ENCODE results near the gene RAMP1. TPM values are rescaled to one million over a fixed set of nuclear protein-coding genes. Genes with fewer than 3 reads are reported as not detected.

Gene RAMP1
- total and polyA plus RNA-seq, 4 donors = 36.6 to 131 (median 120) TPM

DNA sequence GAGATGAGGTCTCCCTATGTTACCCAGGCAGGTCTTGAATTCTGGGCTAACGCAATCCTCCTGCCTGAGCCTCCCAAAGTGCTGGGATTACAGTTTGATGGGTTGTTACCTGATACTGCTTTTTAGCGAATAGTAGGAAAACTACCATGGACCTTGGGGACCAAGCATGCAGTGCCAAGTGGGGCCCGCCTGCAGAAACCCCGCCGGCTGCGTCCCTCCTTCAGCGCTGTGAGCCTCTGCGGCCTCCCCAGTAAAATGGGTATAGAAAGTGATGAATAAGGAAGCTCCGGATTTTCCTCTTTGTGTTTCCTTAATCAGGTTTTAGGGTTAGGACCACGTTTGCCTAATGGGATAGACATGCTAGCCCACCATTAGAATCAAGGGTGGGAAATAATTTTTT, 30.4 kb downstream of the RAMP1 start:
- Histone ChIP-seq H3K27ac (ENCODE audit: low read depth, low read length) (no peak overlapping the region), H3K9me3 (ENCODE audit: control insufficient read depth, insufficient read depth, low read length) (no peaks in the 10 kb centered on the region)
- DNase-seq (ENCODE audit: low read depth in 4 of 6, low spot score in 6 of 6) = no peak

GRCh38 chr2:237892478-237892877, 33.1 kb downstream of the RAMP1 start:
- H3K36me3 ChIP-seq (ENCODE audit: control insufficient read depth, insufficient read depth, low read length) = peaks cover 14% of the 10 kb centered on the region
- WGBS (ENCODE audit: insufficient coverage) = 83% methylated on average over 1 of the region's 2 CpGs
- no peak overlapping the region for H3K27ac ChIP-seq (ENCODE audit: low read depth, low read length)
- peaks cover 35% of the 10 kb centered on the region for H3K4me1 ChIP-seq (ENCODE audit: control insufficient read depth, insufficient read depth, low read length)
- H3K9me3 ChIP-seq (ENCODE audit: control insufficient read depth, insufficient read depth, low read length) = no peaks in the 10 kb centered on the region
- H3K27me3 ChIP-seq (ENCODE audit: control insufficient read depth, insufficient read depth, low read length) = no peaks in the 10 kb centered on the region
- DNase-seq (ENCODE audit: low read depth in 4 of 6, low spot score in 6 of 6) = no peak
- no peak overlapping the region for H3K4me3 ChIP-seq (ENCODE audit: low read depth, low read length)

More for the DNA sequence above, 30.4 kb downstream of the RAMP1 start:
- Histone ChIP-seq H3K4me1 (ENCODE audit: control insufficient read depth, insufficient read depth, low read length) (peaks cover 36% of the 10 kb centered on the region), H3K27me3 (ENCODE audit: control insufficient read depth, insufficient read depth, low read length) (no peaks in the 10 kb centered on the region), H3K4me3 (ENCODE audit: low read depth, low read length) (no peak overlapping the region), H3K36me3 (ENCODE audit: control insufficient read depth, insufficient read depth, low read length) (peaks cover 20% of the 10 kb centered on the region)
- 97% methylated on average over 10 of the region's 10 CpGs for WGBS (ENCODE audit: insufficient coverage)

DNA sequence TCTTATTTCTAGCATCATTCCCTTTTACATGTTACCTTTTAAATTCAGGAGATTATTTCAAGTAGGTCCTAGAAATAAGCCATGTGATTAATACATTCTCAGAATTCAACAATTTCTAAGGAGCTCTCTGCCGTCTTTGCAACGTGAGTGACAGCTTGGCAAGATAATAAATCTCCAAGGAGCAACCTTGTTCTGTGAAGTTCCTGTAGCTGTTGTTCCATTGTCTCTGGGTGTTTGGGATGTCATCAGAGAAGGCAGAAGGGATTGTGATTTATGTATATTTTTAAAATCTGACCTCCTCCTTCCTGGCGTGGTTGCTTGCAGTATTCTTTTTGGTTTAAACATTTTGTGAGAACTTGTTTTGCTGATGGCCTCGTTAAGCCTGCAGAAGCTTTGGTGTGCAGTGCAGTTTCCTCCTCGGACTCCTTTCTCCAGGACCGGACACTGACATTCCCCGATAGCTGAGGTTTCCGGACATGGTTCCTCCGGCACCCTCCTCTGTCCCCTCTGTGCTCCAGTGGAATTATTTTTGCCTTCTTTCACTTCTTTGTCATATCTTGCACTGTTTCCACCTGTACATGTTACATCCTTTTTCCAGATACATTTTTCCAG, 33.7 kb downstream of the RAMP1 start:
- no peaks in the 10 kb centered on the region for H3K9me3 ChIP-seq (ENCODE audit: control insufficient read depth, insufficient read depth, low read length)
- peaks cover 14% of the 10 kb centered on the region for H3K36me3 ChIP-seq (ENCODE audit: control insufficient read depth, insufficient read depth, low read length)
- WGBS (ENCODE audit: insufficient coverage) = 73% methylated on average over 6 of the region's 9 CpGs
- no peak overlapping the region for H3K4me3 ChIP-seq (ENCODE audit: low read depth, low read length)
- no peaks in the 10 kb centered on the region for H3K27me3 ChIP-seq (ENCODE audit: control insufficient read depth, insufficient read depth, low read length)
- DNase-seq (ENCODE audit: low read depth in 4 of 6, low spot score in 6 of 6) = no peak
- no peak overlapping the region for H3K27ac ChIP-seq (ENCODE audit: low read depth, low read length)
- peaks cover 40% of the 10 kb centered on the region for H3K4me1 ChIP-seq (ENCODE audit: control insufficient read depth, insufficient read depth, low read length)

DNA sequence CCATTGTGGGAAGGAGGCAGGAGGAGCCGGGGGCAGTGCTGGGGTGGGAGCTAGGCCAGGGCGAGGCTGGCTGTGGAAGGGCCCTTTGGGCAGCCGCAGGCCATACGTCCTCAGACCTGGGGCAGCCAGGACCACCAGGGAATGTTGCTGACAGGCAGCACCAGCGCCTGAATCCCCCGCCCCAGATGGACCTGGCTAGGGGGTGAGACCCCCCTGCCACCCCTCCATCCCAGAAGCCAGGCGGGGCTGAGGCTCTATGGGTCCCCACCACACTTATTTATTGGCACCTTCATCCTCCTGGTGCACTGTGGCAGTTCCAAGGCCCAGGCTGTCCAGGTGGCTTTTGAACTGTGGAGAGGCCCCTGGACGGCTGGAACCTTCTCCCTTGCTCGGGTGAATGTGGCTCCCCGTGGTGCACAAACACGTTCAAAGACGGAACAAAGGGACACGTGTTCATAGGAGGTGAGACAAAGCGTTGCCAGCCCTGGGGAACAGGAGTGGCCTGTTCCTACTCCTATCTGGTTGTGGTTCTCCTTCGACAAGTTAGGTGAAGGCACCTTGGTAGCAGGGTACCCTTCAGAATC, 35.1 kb downstream of the RAMP1 start:
- 82% methylated on average over 13 of the region's 15 CpGs for WGBS (ENCODE audit: insufficient coverage)
- peaks cover 14% of the 10 kb centered on the region for H3K36me3 ChIP-seq (ENCODE audit: control insufficient read depth, insufficient read depth, low read length)
- no peak for DNase-seq (ENCODE audit: low read depth in 4 of 6, low spot score in 6 of 6)
- H3K4me3 ChIP-seq (ENCODE audit: low read depth, low read length) = no peak overlapping the region
- peak overlapping the region; percentile 62 for H3K27ac ChIP-seq (ENCODE audit: low read depth, low read length)
- peaks cover 52% of the 10 kb centered on the region for H3K4me1 ChIP-seq (ENCODE audit: control insufficient read depth, insufficient read depth, low read length)
- no peaks in the 10 kb centered on the region for H3K9me3 ChIP-seq (ENCODE audit: control insufficient read depth, insufficient read depth, low read length)
- no peaks in the 10 kb centered on the region for H3K27me3 ChIP-seq (ENCODE audit: control insufficient read depth, insufficient read depth, low read length)

DNA sequence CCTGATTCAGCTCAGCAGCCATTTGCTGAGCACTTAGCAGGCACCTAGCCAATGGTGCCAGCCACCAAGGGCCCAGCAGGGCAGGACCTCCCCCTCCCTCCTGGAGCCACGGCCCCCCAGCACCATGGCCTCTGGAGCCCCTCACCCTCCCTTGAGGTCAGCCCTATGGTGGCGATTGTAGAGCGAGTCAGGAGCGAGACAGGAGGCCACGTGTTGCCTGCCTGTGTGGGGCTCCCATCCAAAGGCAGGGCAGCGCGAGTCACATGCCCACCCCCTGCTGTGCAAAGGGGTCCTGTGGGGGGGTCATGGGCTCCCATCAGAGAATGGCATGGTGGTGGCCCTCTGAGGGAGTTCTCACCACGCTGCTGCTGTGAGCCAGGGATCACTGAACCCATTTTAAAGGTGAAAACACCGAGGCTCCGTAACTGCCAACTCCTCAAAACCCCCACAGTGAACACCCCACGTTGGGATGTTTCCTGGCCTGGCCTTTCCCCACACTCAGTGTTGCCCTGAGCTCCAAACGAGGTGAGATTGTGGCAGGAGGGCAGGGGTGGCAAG, 35.6 kb downstream of the RAMP1 start:
- no peak for DNase-seq (ENCODE audit: low read depth in 4 of 6, low spot score in 6 of 6)
- 68% methylated on average over 9 of the region's 12 CpGs for WGBS (ENCODE audit: insufficient coverage)
- Histone ChIP-seq H3K36me3 (ENCODE audit: control insufficient read depth, insufficient read depth, low read length) (peaks cover 11% of the 10 kb centered on the region), H3K27me3 (ENCODE audit: control insufficient read depth, insufficient read depth, low read length) (no peaks in the 10 kb centered on the region), H3K27ac (ENCODE audit: low read depth, low read length) (peak overlapping the region; percentile 62), H3K9me3 (ENCODE audit: control insufficient read depth, insufficient read depth, low read length) (no peaks in the 10 kb centered on the region), H3K4me3 (ENCODE audit: low read depth, low read length) (no peak overlapping the region), H3K4me1 (ENCODE audit: control insufficient read depth, insufficient read depth, low read length) (peaks cover 52% of the 10 kb centered on the region)

DNA sequence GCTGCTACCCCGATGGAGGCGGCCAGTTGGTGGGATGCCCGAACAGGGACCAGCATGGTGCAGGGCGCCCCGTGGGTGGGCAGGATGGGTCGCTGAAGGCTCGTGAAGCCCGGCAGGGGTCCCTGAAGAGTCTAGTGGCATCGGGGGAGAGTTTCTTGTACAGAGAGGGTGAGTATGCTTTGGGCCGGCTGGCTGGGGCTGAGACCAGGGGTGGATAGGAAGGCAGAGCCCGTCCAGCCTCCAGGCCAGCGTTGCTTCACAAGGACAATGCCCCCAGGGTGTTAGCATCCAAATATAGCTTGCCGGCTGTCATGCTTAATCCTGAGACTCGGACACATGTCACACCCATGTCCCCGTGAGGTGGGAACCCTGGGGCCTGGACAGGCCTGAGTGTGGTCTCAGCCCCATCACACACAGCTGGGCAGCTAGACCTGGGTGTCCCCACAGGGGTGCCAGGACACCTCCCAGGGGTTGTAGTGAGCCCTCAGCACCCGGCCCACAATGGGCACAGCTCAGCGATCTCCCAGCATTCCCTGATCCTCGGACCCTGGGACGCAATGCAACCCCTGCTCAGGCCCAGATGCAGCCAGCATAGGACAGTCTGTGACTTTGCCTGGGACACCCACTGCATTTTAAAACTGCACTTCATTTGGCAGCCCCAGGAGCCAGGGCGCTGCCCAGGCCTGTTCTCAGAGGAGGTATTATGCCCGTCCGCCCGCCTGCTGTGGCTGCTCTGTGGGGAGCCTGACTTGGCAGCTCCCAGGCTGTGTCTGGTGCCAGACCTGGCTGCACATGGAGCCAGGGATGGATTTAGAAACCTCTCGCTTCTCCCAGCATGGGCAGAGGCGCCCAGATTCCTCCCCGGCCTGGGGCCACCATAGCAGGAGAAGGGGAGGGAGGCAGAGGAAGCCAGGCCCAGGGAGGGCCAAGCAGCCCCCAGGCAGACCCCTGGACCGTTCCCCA, 36.4 kb downstream of the RAMP1 start:
- DNase-seq (ENCODE audit: low read depth in 4 of 6, low spot score in 6 of 6) = peak in 4 of 6 donors; percentile 47 to 89 (median 76)
- Histone ChIP-seq H3K27ac (ENCODE audit: low read depth, low read length) (peak overlapping the region; percentile 62), H3K36me3 (ENCODE audit: control insufficient read depth, insufficient read depth, low read length) (peaks cover 11% of the 10 kb centered on the region), H3K4me3 (ENCODE audit: low read depth, low read length) (no peak overlapping the region), H3K4me1 (ENCODE audit: control insufficient read depth, insufficient read depth, low read length) (peaks cover 52% of the 10 kb centered on the region), H3K27me3 (ENCODE audit: control insufficient read depth, insufficient read depth, low read length) (no peaks in the 10 kb centered on the region), H3K9me3 (ENCODE audit: control insufficient read depth, insufficient read depth, low read length) (no peaks in the 10 kb centered on the region)
- 46% methylated on average over 26 of the region's 27 CpGs for WGBS (ENCODE audit: insufficient coverage)

GRCh38 chr2:237896507-237896892, 37.1 kb downstream of the RAMP1 start:
- peaks cover 14% of the 10 kb centered on the region for H3K36me3 ChIP-seq (ENCODE audit: control insufficient read depth, insufficient read depth, low read length)
- H3K9me3 ChIP-seq (ENCODE audit: control insufficient read depth, insufficient read depth, low read length) = no peaks in the 10 kb centered on the region
- H3K27ac ChIP-seq (ENCODE audit: low read depth, low read length) = peak overlapping the region; percentile 62
- no peak for DNase-seq (ENCODE audit: low read depth in 4 of 6, low spot score in 6 of 6)
- no peak overlapping the region for H3K4me3 ChIP-seq (ENCODE audit: low read depth, low read length)
- H3K27me3 ChIP-seq (ENCODE audit: control insufficient read depth, insufficient read depth, low read length) = no peaks in the 10 kb centered on the region
- H3K4me1 ChIP-seq (ENCODE audit: control insufficient read depth, insufficient read depth, low read length) = peaks cover 52% of the 10 kb centered on the region
- 54% methylated on average over 4 of the region's 7 CpGs for WGBS (ENCODE audit: insufficient coverage)

DNA sequence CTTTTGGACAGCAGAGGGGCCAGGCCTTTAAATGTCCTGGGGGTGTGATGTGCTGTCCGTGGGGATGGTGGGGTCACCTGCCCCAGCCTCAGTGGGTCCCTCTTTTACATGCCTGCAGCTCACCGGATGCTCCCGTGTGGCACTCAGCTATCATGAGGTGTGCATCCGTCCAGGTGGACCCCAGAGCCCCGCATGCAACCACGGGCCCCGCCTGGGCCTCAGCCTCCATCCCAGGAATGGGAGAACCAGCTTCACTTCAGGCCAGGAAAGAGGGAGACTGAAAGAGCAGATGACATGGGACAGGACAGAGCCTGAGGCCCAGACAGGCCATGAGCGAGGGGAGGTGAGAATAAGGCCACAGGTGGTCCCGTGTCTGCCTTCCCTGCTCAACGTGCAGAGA, 37.5 kb downstream of the RAMP1 start:
- Histone ChIP-seq H3K27me3 (ENCODE audit: control insufficient read depth, insufficient read depth, low read length) (no peaks in the 10 kb centered on the region), H3K9me3 (ENCODE audit: control insufficient read depth, insufficient read depth, low read length) (no peaks in the 10 kb centered on the region), H3K36me3 (ENCODE audit: control insufficient read depth, insufficient read depth, low read length) (peaks cover 14% of the 10 kb centered on the region), H3K27ac (ENCODE audit: low read depth, low read length) (peak overlapping the region; percentile 62), H3K4me3 (ENCODE audit: low read depth, low read length) (no peak overlapping the region), H3K4me1 (ENCODE audit: control insufficient read depth, insufficient read depth, low read length) (peaks cover 52% of the 10 kb centered on the region)
- DNase-seq (ENCODE audit: low read depth in 4 of 6, low spot score in 6 of 6) = no peak
- 84% methylated on average over 10 of the region's 10 CpGs for WGBS (ENCODE audit: insufficient coverage)

GRCh38 chr2:237898057-237898414, 38.6 kb downstream of the RAMP1 start:
- H3K27me3 ChIP-seq (ENCODE audit: control insufficient read depth, insufficient read depth, low read length) = no peaks in the 10 kb centered on the region
- H3K36me3 ChIP-seq (ENCODE audit: control insufficient read depth, insufficient read depth, low read length) = peaks cover 19% of the 10 kb centered on the region
- peaks cover 52% of the 10 kb centered on the region for H3K4me1 ChIP-seq (ENCODE audit: control insufficient read depth, insufficient read depth, low read length)
- H3K4me3 ChIP-seq (ENCODE audit: low read depth, low read length) = no peak overlapping the region
- WGBS (ENCODE audit: insufficient coverage) = no CpG with 5 or more reads among the region's 1 CpG
- no peaks in the 10 kb centered on the region for H3K9me3 ChIP-seq (ENCODE audit: control insufficient read depth, insufficient read depth, low read length)
- no peak for DNase-seq (ENCODE audit: low read depth in 4 of 6, low spot score in 6 of 6)
- peak overlapping the region; percentile 65 for H3K27ac ChIP-seq (ENCODE audit: low read depth, low read length)

Data from spinal cord (tissue), 10 donors.